HG03565 (cell line): ENCODE data around the gene GNLY.
"Not testable (repeated sequence)": the region's sequence is repeated elsewhere in the genome, so short reads cannot be mapped to it uniquely, and the experiment has no call there.

Source experiments
- ATAC-seq: cut with Tn5 transposase; IDR thresholded peaks from one replicate; pipeline ENCODE4 v1.9.1; 2021; ENCODE audit warnings: mild to moderate bottlenecking, moderate library complexity; ENCODE audit not compliant: unreplicated experiment

Gene GNLY

DNA sequence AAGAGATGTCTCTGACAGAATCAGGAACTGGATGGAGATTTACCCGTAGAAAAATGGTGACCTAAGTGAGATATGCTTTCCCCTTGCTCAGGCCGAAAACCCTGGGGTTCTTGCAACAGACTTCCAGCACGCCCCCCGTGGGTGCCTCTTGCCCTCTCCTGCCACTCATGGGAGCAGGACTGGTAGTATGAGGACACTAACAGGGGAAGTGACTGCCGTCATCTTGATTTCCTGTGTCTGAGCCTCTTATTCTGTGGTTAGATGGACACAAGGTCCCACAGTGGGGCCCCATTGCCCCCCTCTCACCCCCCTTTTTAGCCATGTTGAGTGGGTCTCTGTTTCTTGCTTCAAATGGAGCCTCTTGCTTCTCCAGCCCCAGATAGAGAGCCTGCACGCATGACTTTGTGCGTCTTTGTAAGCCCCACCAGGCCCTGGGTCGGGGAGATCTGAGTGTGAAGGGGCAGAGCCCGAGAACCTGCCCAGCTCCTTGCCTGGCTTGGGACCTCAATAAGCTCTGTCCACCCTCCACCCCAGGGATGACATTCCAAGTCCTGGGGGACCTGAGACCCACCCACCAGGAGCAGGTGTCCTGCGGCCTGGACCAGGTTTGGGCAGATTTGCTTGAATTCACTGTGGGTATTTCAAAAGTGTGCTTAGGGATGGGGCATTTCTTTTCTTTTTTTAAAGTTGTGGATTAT lies 12.6 kb downstream of the GNLY start:
- no peak for ATAC-seq

- ATAC-seq: no peak
Measured at GRCh38 chr2:85707304-85707703, 13.1 kb downstream of the GNLY start.

GRCh38 chr2:85708641-85709040 lies 14.5 kb downstream of the GNLY start:
- no peak for ATAC-seq

DNA sequence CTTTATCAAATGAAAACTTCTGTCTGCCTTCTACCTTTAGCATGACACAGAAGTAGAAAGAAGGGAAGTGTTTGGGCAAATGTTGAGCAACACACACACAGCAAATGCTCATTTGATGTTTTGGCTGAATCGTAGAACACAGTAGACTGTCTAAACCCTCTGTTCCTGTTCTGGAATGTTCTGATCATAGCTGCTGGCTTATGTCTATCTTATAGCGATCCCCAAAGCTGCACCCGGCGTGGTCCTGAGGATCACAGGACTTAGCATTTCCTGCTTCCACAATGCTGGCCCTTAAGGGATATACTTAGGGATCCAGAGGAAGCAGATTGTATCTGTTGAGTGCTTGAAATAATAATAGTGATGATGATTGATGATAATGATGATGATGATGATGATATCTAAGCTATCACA lies 15.2 kb downstream of the GNLY start:
- no peak for ATAC-seq

DNA sequence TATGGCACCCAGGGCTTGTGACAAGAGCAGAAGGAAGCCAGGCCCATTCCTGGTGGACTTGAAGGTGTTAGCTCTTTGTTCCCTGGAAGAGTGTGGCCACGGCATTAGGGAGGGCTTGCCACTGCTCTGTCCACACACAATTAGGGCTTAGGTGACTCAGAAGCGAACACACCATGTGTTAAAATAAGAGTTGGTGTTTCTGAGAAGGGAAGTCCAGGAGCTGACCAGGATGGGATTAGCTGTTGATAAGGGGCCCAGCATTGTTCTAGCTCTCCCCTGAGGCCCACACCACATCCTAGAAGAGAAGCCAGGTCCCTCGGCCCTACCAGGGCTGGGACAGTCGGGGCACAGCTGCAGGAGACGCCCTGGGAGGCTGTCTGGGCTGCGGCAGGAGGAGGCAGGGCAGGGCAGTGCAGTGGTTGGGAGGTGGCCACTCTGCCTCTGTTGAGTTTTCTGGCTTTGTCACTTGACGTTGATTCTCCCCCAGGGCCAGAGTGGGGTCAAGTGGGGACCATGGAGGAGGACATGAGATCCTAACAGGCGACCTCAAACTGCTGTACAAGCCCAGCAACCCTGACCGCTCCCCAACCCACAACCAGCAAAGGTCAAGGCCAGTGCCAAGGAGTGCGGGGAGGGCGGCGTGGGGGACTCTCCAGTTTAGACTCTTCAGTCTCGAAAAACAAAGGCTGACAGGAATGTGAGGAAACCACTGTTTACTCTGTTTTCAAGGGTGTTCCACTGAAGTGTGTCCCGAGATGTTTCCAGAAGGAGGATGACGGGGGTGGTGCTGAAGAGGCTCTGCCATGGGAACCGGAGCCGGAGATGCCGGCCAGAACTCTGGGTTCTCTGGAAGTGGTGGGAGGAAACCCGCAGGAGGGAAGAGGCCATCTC lies 16.8 kb downstream of the GNLY start:
- no peak for ATAC-seq

- ATAC-seq: no peak
Measured at GRCh38 chr2:85711578-85712060, 17.5 kb downstream of the GNLY start.

- ATAC-seq: no peak
Measured at GRCh38 chr2:85712336-85712735, 18.2 kb downstream of the GNLY start.

DNA sequence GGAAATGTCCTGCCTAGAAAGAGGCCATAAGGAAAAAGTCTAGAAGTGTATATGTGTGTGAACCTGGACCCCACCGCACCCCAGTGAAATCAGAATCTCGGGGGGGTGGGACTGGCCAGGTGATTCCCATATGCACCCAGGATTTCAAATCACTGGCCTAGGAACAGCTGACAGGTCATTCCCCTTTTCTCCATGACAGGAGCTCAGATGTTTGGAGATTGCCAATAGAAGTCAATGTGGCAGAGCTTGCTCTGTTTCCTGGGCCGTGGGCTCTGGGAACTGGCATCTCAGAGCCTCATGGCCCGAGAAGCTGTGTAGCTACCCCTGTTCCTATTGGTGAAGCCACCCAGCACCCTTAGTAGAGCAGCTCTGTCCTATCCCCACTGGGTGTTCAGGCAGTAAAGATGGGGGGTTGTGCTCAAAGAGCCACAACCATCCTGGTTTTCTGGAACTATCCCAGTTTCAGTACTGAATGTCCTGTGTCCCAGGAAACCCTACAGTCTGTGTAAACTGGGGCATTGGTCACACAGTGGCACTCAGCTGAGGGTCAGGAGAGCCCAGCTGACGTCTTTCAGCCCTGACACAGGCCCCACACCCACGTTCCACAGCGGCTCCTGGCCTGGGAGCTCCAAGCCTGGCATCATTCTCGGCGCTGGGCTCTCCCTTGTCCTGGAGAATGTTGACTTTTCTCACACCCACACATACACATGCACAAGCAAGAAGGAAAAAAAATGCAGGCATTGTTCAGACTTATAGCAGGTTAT lies 18.9 kb downstream of the GNLY start:
- ATAC-seq: no peak

DNA sequence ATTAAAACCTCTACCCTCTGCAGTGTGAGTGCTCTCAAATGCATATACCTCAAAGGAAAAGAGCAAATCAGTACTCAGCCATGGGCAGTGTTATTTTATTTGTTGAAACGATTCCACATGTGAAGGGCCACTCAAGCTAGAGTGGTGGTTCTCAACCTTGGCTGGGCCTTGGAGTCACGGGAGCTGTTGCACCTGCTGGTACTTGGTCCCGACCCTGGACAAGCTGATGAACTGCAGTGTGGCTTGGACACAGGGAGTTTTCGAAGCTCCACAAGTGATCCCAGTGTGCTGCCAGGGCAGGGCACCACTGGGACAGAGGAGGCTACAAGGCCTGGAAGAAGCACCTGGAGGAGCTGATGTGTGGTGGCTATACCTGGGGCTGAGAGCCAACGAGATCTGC lies 19.7 kb downstream of the GNLY start:
- ATAC-seq: no peak

DNA sequence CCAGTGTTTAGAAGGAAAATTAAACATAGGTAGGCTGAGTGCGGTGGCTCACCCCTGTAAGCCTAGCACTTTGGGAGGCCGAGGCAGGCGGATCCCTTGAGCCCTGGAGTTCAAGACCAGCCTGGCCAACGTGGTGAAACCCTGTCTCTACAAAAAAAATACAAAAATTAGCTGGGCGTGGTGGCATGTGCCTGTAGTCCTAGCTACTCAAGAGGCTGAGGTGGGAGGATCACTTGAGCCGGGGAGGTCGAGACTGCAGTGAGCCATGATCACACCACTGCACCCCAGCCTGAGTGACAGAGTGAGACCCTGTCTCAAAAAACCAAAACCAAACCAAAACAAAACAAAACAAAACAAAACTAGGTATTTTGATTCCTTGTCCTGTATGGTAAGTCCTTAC lies 20.3 kb downstream of the GNLY start:
- not testable (repeated sequence) for ATAC-seq

DNA sequence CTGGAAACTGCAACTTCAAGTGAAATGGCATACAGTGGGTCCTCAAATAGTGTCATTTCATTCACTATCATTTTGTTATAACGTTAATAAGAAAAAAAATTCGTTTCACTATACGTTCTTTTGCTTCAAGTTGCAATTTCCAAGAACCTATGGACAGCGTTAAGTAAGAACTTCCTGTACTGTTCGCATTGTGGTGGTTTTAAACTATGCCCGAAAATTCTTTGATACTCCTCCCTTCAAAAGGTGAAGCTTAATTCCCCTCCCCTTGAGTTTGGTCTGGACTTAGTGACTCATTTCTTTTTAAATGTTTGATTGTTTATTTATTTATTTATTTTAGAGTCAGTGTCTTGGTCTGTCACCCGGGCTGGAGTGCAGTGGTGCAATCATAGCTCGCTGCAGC lies 20.7 kb downstream of the GNLY start:
- no peak for ATAC-seq

DNA sequence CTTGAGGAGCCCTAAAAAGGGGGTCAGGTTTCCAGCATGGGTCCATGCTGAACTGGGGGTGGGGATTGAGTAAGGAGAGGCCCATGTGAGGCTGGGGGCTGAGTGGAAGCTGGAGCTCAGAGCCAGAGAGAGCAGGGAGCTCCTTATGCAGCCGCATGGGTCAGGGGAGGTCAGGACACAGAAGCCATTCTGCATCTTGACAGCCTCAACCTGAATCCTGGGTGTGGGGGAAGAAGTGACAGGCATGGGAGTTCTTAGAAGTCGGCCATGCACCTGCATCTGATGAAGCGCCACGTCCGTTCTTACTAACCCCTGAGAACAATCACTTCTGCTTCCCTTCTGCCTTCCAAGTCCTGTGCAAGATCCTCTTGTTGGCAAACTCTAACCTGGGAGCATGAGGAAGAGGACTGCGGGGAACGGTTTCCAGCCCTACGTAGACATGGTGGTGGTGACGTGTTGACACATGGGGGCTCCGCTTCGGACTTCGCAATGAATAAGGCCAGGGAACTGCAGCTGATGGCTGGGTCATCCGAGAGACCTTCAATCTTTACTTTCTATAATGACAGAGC lies 22.3 kb downstream of the GNLY start:
- ATAC-seq: no peak

- no peak for ATAC-seq
Measured at GRCh38 chr2:85717308-85718008, 23.3 kb downstream of the GNLY start.

DNA sequence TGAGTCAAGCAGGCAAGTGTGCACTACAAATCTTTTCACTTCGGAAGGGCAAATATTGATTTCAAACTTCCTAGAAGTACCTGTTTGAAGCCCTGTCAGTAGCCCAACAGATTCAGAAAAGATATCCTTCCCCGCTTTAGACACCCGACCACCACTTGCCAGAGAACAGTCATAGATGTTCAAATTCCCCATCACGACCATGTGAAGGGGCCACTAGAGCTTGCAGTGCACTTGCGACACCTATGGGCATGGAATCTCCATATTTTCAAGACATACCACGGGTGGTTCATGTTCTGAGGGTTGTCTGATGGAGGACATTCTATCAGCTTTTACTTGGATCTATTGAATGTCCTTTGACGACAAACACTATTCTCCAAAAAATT lies 23.8 kb downstream of the GNLY start:
- no peak for ATAC-seq

GRCh38 chr2:85718885-85719492 lies 24.8 kb downstream of the GNLY start:
- ATAC-seq: no peak

DNA sequence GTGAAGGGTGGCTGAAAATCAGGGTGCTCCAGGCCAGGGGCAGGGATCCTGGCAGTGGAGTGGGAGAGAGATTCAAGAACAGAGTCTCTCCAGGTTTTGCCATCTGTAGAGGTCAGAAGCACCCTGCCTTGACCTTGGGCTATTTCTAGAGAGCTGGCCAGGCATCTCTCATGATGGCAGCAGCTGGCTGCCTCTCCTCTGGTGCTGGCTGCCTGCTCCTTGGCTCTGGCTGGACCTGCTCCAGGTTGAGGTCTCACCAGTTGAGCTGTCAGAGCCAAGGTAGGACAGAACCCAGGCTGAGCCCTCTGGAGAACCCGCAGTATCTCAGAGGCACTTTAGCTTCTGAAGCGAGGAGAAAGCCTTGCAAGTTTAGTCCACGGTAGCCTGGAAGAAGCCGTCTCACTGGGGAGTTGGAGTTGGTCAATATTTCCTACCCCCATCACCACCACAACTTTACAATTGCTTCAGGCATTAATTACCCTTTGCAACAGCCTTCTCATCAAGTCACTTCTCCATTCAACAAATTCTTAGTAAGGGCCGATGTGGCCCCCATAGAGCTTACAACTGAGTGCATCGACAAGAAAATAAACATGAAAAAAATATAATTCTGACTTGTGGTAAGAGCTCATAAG lies 25.6 kb downstream of the GNLY start:
- ATAC-seq: no peak

DNA sequence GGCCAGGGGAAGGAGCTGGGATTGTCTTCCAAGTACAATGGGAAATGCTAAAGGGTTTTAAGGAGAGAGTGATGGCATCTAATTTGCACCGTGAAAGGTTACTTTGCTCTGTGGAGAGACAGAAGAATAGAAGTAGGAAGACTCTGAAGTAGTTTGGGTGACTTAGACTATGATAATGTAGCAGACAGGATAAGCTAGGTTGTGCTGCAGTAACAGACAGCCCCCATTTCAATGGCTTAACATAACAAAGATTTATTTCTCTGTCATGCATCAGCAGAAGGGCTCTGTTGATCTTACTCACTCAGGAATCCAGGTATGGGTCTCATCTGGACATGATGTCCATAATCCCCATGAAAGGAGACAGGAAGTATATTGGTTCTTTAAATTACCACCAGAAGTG lies 26.4 kb downstream of the GNLY start:
- no peak for ATAC-seq

- ATAC-seq: no peak
Measured at GRCh38 chr2:85721641-85722040, 27.5 kb downstream of the GNLY start.

- no peak for ATAC-seq
Measured at GRCh38 chr2:85722519-85722918, 28.4 kb downstream of the GNLY start.
